GM23338 (cell line): Measurements from ENCODE around the gene SLC6A11. TPM values are rescaled to one million over a fixed set of nuclear protein-coding genes. Genes with fewer than 3 reads are reported as not detected.

Experiments
- ATAC-seq: fragments of 200-7000 bp; cut with Tn5 transposase; 3 replicates; pipeline ENCODE4 v1.9.1; 2020
- DNase-seq: peaks from one replicate; pipeline ENCODE4 v3.0.0-alpha.2; 2015; ENCODE audit warnings: low spot score
- H2AFZ ChIP-seq: fragments of 200-600 bp; sonication (generic); 2 replicates; pipeline ENCODE4 v1.8.0; 2016; ENCODE audit warnings: antibody characterized with exemption, mild to moderate bottlenecking, moderate library complexity
- H3F3A ChIP-seq: fragments of 200-600 bp; sonication (generic); replicated peaks from 2 replicates; pipeline ENCODE4 v1.8.0; 2017; ENCODE audit warnings: antibody characterized with exemption, mixed run types, low read depth
- H3K27ac ChIP-seq: fragments of 200-600 bp; sonication (generic); 2 replicates; pipeline ENCODE4 v1.6.1; 2016; ENCODE audit warnings: low read depth
- H3K27me3 ChIP-seq: fragments of 200-600 bp; sonication (generic); 2 replicates; pipeline ENCODE4 v1.8.0; 2016; ENCODE audit warnings: mild to moderate bottlenecking, mixed run types, moderate library complexity; ENCODE audit not compliant: insufficient read depth
- H3K36me3 ChIP-seq: fragments of 200-600 bp; sonication (generic); 2 replicates; pipeline ENCODE4 v1.8.0; 2016; ENCODE audit warnings: mild to moderate bottlenecking; ENCODE audit not compliant: insufficient read depth
- H3K4me1 ChIP-seq: fragments of 200-600 bp; sonication (generic); 2 replicates; pipeline ENCODE4 v1.8.0; 2016; ENCODE audit warnings: mild to moderate bottlenecking, moderate library complexity; ENCODE audit not compliant: insufficient read depth
- H3K4me2 ChIP-seq: fragments of 200-600 bp; sonication (generic); 2 replicates; pipeline ENCODE4 v1.7.1; 2017; ENCODE audit warnings: mixed run types
- H3K4me3 ChIP-seq: fragments of 200-600 bp; sonication (generic); 2 replicates; pipeline ENCODE4 v1.6.1; 2016; ENCODE audit warnings: mixed run types
- H3K79me2 ChIP-seq: fragments of 200-600 bp; sonication (generic); replicated peaks from 2 replicates; pipeline ENCODE4 v1.8.0; 2017; ENCODE audit warnings: mild to moderate bottlenecking; ENCODE audit not compliant: insufficient read depth
- H3K9me2 ChIP-seq: fragments of 200-600 bp; sonication (generic); 2 replicates; pipeline ENCODE4 v1.8.0; 2017; ENCODE audit not compliant: insufficient read depth
- H4K20me1 ChIP-seq: fragments of 200-600 bp; sonication (generic); replicated peaks from 2 replicates; pipeline ENCODE4 v1.8.0; 2017; ENCODE audit warnings: mild to moderate bottlenecking; ENCODE audit not compliant: insufficient read depth
- H3K27ac Mint-ChIP-seq: 2 replicates; pipeline ENCODE4 v1.8.0; 2020; ENCODE audit warnings: inconsistent platforms, mild to moderate bottlenecking, moderate library complexity, mixed read lengths
- H3K27me3 Mint-ChIP-seq: 3 replicates; pipeline ENCODE4 v1.8.0; 2022; ENCODE audit warnings: low read depth, mild to moderate bottlenecking, moderate library complexity, mixed read lengths, inconsistent platforms; ENCODE audit not compliant: insufficient read depth, poor library complexity
- H3K36me3 Mint-ChIP-seq: 3 replicates; pipeline ENCODE4 v1.8.0; 2021; ENCODE audit warnings: low read depth, mild to moderate bottlenecking, inconsistent platforms, moderate library complexity, mixed read lengths
- H3K4me1 Mint-ChIP-seq: 3 replicates; pipeline ENCODE4 v1.8.0; 2020; ENCODE audit warnings: mild to moderate bottlenecking, inconsistent platforms, mixed read lengths
- H3K4me3 Mint-ChIP-seq: 3 replicates; pipeline ENCODE4 v1.8.0; 2021; ENCODE audit warnings: moderate library complexity, mild to moderate bottlenecking, inconsistent platforms, mixed read lengths
- H3K9me3 Mint-ChIP-seq: 3 replicates; pipeline ENCODE4 v1.8.0; 2020; ENCODE audit warnings: moderate library complexity, mild to moderate bottlenecking, inconsistent platforms, mixed read lengths
- CTCF ChIP-seq, 2 experiments: fragments of 200-600 bp in 1 of 2; sonication (generic) in 1 of 2; conservative IDR thresholded peaks; 2 replicates each; pipeline versions ENCODE4 v1.5.1 to v1.6.1; 2016 to 2017; ENCODE audit warnings: antibody characterized with exemption in 2 of 2, low read depth in 2 of 2, mild to moderate bottlenecking in 2 of 2, moderate library complexity in 1 of 2
- ETS1 ChIP-seq: IDR thresholded peaks from 2 replicates; pipeline ENCODE4 v1.6.1; 2016; ENCODE audit warnings: antibody characterized with exemption
- EZH2 ChIP-seq: fragments of 200-600 bp; sonication (generic); IDR thresholded peaks from one replicate; pipeline ENCODE4 v1.8.0; 2017; ENCODE audit warnings: antibody characterized with exemption, mild to moderate bottlenecking, low read depth; ENCODE audit not compliant: unreplicated experiment
- JUNB ChIP-seq: IDR thresholded peaks from one replicate; pipeline ENCODE4 v1.6.1; 2016; ENCODE audit warnings: antibody characterized with exemption; ENCODE audit not compliant: unreplicated experiment
- NANOG ChIP-seq: IDR thresholded peaks from 2 replicates; pipeline ENCODE4 v1.6.1; 2016; ENCODE audit warnings: antibody characterized with exemption, borderline replicate concordance
- POLR2AphosphoS5 ChIP-seq: IDR thresholded peaks from 2 replicates; pipeline ENCODE4 v1.6.1; 2016; ENCODE audit warnings: antibody characterized with exemption, low read depth
- REST ChIP-seq: IDR thresholded peaks from one replicate; pipeline ENCODE4 v1.6.1; 2018; ENCODE audit warnings: antibody characterized with exemption; ENCODE audit not compliant: unreplicated experiment
- STAT1 ChIP-seq: IDR thresholded peaks from one replicate; pipeline ENCODE4 v1.6.1; 2016; ENCODE audit warnings: antibody characterized with exemption; ENCODE audit not compliant: unreplicated experiment
- ZNF114 ChIP-seq: fragments of 250-450 bp; sonication (Bioruptor Pico); IDR thresholded peaks from 2 replicates; pipeline ENCODE4 v1.5.0; 2020; ENCODE audit warnings: mild to moderate bottlenecking, moderate library complexity
- polyA plus RNA-seq: library from polyadenylated mRNA; unstranded; fragments of >200 nt; fragmentation: Nextera tagmentation; extraction: Ambion mirVana; gene quantifications from 2 replicates; pipeline ENCODE4 v1.2.1, GENCODE V29; 2016
- total RNA-seq: library from RNA; depleted of rRNA; stranded (reverse); fragments of >200 nt; shearing (Covaris generic); gene quantifications from 2 replicates; pipeline ENCODE4 v1.2.3, GENCODE V29; 2014
- TF ChIP-seq, protein P1 (sequence below): fragments of 250-450 bp; sonication (Bioruptor Pico); IDR thresholded peaks from 2 replicates; pipeline ENCODE4 v1.5.0; 2020; ENCODE audit warnings: mild to moderate bottlenecking, moderate library complexity

SLC6A11 gene
- total and polyA plus RNA-seq, 2 experiments from 2014 or later = 0.47 to 1.1 TPM

DNA sequence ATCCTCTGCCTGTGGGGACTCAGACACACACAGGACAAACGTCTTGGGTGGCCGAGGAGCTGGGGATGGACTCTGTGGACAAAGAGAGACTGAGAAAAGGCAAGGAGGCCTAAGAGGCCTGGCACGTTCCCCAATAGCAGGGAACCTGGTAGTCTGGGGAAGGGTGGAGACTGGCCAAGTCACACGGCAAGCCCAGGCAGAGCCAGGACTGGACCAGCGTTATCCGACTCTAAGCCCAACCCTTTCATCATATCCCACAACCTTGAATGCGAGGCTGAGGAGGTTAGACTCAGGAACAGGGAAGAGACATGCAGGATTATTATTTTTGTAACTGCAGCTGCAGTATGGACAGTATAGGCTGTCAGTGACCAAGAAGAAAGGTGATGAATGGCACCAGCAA, 53.4 kb downstream of the SLC6A11 start:
- TF ChIP-seq REST = no peak
- no peak overlapping the region for H3K4me3 ChIP-seq
- H3K27me3 Mint-ChIP-seq = peaks cover 43% of the 10 kb centered on the region
- H3K27ac Mint-ChIP-seq = no peak overlapping the region
- H3K4me1 ChIP-seq = no peaks in the 10 kb centered on the region
- H3K4me2 ChIP-seq = no peak overlapping the region
- no peak overlapping the region for H2AFZ ChIP-seq
- H3K27ac ChIP-seq = no peak overlapping the region
- H4K20me1 ChIP-seq = no peaks in the 10 kb centered on the region; the same call in 1 of the 2 replicates
- no peaks in the 10 kb centered on the region for H3K79me2 ChIP-seq
- H3F3A ChIP-seq = no peaks in the 10 kb centered on the region
- H3K27me3 ChIP-seq = peaks cover 54% of the 10 kb centered on the region
- no peak for DNase-seq
- H3K9me2 ChIP-seq = no peaks in the 10 kb centered on the region
- no peak overlapping the region for H3K4me3 Mint-ChIP-seq
- H3K36me3 Mint-ChIP-seq = no peaks in the 10 kb centered on the region
- H3K9me3 Mint-ChIP-seq = no peaks in the 10 kb centered on the region
- H3K4me1 Mint-ChIP-seq = peaks cover 3% of the 10 kb centered on the region; the same call in 1 of the 3 replicates
- no peak for ATAC-seq
- no peaks in the 10 kb centered on the region for H3K36me3 ChIP-seq

DNA sequence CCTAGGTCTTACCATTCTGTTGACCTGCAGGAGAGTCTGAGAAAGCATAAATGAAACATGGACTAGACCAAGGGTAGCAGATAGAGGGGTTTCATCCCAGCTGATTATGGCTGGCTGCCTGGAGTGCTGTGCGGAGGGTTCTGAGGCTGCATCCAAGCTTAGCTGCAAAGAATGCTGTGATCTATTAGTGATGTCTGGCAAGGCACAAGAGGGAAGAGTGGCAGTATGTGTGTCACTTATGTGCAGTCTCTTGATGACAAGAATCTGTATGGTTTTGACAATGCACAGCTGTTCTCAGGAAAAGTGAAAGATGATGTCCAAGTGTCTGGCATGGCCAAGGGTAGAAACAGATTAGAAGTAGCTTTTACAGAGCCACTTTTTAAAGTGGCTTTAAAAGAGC, 54.3 kb downstream of the SLC6A11 start:
- Mint-ChIP-seq H3K4me1 (peaks cover 3% of the 10 kb centered on the region; the same call in 1 of the 3 replicates), H3K9me3 (no peaks in the 10 kb centered on the region), H3K4me3 (no peak overlapping the region), H3K27ac (no peak overlapping the region), H3K36me3 (no peaks in the 10 kb centered on the region), H3K27me3 (peaks cover 50% of the 10 kb centered on the region)
- Histone ChIP-seq H3K79me2 (no peaks in the 10 kb centered on the region), H3K36me3 (no peaks in the 10 kb centered on the region), H3K27ac (no peak overlapping the region), H3F3A (no peaks in the 10 kb centered on the region), H2AFZ (no peak overlapping the region), H3K4me1 (no peaks in the 10 kb centered on the region), H3K4me2 (no peak overlapping the region), H3K9me2 (no peaks in the 10 kb centered on the region), H3K4me3 (no peak overlapping the region), H3K27me3 (peaks cover 62% of the 10 kb centered on the region), H4K20me1 (no peaks in the 10 kb centered on the region; the same call in 1 of the 2 replicates)
- DNase-seq (no peak), ATAC-seq (no peak)
- TF ChIP-seq CTCF (conservative IDR thresholded peaks at IDR 0.05; ENCODE audit: low read depth in 2 of 2) (no peak), EZH2 (no peak), POLR2AphosphoS5 (no peak), NANOG (no peak), ETS1 (no peak), STAT1 (no peak), ZNF114 (no peak), JUNB (no peak)
- TF ChIP-seq, protein P1, sequence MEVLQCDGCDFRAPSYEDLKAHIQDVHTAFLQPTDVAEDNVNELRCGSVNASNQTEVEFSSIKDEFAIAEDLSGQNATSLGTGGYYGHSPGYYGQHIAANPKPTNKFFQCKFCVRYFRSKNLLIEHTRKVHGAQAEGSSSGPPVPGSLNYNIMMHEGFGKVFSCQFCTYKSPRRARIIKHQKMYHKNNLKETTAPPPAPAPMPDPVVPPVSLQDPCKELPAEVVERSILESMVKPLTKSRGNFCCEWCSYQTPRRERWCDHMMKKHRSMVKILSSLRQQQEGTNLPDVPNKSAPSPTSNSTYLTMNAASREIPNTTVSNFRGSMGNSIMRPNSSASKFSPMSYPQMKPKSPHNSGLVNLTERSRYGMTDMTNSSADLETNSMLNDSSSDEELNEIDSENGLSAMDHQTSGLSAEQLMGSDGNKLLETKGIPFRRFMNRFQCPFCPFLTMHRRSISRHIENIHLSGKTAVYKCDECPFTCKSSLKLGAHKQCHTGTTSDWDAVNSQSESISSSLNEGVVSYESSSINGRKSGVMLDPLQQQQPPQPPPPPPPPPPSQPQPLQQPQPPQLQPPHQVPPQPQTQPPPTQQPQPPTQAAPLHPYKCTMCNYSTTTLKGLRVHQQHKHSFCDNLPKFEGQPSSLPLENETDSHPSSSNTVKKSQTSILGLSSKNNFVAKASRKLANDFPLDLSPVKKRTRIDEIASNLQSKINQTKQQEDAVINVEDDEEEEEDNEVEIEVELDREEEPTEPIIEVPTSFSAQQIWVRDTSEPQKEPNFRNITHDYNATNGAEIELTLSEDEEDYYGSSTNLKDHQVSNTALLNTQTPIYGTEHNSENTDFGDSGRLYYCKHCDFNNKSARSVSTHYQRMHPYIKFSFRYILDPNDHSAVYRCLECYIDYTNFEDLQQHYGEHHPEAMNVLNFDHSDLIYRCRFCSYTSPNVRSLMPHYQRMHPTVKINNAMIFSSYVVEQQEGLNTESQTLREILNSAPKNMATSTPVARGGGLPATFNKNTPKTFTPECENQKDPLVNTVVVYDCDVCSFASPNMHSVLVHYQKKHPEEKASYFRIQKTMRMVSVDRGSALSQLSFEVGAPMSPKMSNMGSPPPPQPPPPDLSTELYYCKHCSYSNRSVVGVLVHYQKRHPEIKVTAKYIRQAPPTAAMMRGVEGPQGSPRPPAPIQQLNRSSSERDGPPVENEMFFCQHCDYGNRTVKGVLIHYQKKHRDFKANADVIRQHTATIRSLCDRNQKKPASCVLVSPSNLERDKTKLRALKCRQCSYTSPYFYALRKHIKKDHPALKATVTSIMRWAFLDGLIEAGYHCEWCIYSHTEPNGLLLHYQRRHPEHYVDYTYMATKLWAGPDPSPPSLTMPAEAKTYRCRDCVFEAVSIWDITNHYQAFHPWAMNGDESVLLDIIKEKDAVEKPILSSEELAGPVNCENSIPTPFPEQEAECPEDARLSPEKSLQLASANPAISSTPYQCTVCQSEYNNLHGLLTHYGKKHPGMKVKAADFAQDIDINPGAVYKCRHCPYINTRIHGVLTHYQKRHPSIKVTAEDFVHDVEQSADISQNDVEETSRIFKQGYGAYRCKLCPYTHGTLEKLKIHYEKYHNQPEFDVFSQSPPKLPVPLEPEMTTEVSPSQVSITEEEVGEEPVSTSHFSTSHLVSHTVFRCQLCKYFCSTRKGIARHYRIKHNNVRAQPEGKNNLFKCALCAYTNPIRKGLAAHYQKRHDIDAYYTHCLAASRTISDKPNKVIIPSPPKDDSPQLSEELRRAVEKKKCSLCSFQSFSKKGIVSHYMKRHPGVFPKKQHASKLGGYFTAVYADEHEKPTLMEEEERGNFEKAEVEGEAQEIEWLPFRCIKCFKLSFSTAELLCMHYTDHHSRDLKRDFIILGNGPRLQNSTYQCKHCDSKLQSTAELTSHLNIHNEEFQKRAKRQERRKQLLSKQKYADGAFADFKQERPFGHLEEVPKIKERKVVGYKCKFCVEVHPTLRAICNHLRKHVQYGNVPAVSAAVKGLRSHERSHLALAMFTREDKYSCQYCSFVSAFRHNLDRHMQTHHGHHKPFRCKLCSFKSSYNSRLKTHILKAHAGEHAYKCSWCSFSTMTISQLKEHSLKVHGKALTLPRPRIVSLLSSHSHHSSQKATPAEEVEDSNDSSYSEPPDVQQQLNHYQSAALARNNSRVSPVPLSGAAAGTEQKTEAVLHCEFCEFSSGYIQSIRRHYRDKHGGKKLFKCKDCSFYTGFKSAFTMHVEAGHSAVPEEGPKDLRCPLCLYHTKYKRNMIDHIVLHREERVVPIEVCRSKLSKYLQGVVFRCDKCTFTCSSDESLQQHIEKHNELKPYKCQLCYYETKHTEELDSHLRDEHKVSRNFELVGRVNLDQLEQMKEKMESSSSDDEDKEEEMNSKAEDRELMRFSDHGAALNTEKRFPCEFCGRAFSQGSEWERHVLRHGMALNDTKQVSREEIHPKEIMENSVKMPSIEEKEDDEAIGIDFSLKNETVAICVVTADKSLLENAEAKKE (CRISPR knock-in tag) = no peak
